Ectodermal cell (in vitro differentiated cells): ENCODE results near the gene ARL6IP6.

ENCODE experiments used
- H3K27ac ChIP-seq: 2 replicates; pipeline ENCODE4 v1.7.0; 2013; ENCODE audit warnings: mild to moderate bottlenecking, low read depth, low read length; ENCODE audit not compliant: insufficient read depth, poor library complexity, severe bottlenecking
- H3K27me3 ChIP-seq: 2 replicates; pipeline ENCODE4 v1.7.0; 2013; ENCODE audit warnings: mild to moderate bottlenecking, low read length; ENCODE audit not compliant: insufficient read depth, control insufficient read depth, poor library complexity, severe bottlenecking
- H3K36me3 ChIP-seq: one replicate; pipeline ENCODE4 v1.7.0; 2013; ENCODE audit warnings: low read length; ENCODE audit not compliant: control insufficient read depth, insufficient read depth
- H3K4me1 ChIP-seq: one replicate; pipeline ENCODE4 v1.7.0; 2013; ENCODE audit warnings: low read length; ENCODE audit not compliant: control insufficient read depth, insufficient read depth
- H3K4me3 ChIP-seq: 2 replicates; pipeline ENCODE4 v1.7.0; 2013; ENCODE audit warnings: low read depth, low read length, control low read depth; ENCODE audit not compliant: insufficient read depth
- H3K9me3 ChIP-seq: 2 replicates; pipeline ENCODE4 v1.7.0; 2013; ENCODE audit warnings: mild to moderate bottlenecking, low read length, moderate library complexity; ENCODE audit not compliant: control insufficient read depth
- WGBS, 2 experiments: methylation state at CpG; one replicate each; pipeline ENCODE4 v1.1.7; 2013; ENCODE audit warnings: missing lambda C conversion rate in 2 of 2; 5-methylcytosine and 5-hydroxymethylcytosine counted together

ARL6IP6 gene

DNA sequence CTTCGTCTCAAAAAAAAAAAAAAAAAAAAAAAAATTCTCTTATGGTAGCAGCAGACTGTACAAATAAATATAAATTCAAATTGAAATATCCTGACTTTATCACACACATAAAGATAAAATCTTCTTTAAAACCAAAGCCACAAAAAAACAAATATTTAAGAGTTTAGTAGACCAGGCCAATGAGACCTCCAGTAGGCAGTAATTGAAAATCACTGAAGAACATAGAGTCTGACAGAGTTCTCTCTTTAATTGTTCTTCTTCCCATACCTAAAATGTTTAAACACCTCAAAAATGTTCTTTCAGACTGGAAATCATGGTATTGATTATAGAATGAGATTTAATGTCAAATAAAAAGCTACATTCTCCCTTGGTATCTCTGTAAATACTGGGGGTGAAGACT, 21.9 kb upstream of the ARL6IP6 start:
- Histone ChIP-seq H3K27me3 (no peaks in the 10 kb centered on the region), H3K9me3 (no peaks in the 10 kb centered on the region), H3K27ac (no peak overlapping the region), H3K4me3 (no peak overlapping the region), H3K36me3 (peaks cover 5% of the 10 kb centered on the region), H3K4me1 (no peaks in the 10 kb centered on the region)
- no CpG with 5 or more reads among the region's 1 CpG for WGBS, 2 experiments

GRCh38 chr2:152701198-152701597, 17.2 kb upstream of the ARL6IP6 start:
- Histone ChIP-seq H3K27me3 (no peaks in the 10 kb centered on the region), H3K36me3 (peaks cover 30% of the 10 kb centered on the region), H3K27ac (no peak overlapping the region), H3K4me1 (no peaks in the 10 kb centered on the region), H3K4me3 (no peak overlapping the region), H3K9me3 (no peaks in the 10 kb centered on the region)
- 94 to 97% methylated on average over 7 of the region's 7 CpGs for WGBS, 2 experiments

DNA sequence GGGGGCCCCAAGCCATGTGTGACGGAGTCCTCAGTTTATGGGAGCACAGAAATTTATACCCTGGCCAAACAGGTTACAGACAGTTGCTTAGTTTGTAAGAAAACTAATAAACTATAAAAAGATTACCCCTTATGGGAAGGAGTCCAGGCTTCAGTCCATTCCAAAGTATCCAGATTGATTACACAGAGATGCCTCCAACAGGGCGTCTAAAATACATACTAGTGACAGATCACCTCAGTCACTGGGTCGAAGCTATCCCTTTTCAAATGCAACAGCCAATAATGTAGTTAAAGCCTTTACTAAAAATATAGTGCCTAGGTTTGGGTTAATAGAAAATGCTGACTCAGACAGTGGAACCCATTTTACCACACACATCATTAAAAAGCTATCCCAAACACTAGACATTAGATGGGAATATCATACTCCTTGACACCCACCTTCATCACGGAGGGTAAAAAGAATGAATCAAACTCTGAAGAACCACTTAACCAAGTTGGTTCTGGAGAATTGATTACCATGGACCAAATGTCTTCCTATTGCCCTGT, 11.9 kb upstream of the ARL6IP6 start:
- Histone ChIP-seq H3K4me1 (no peaks in the 10 kb centered on the region), H3K27me3 (no peaks in the 10 kb centered on the region), H3K9me3 (no peaks in the 10 kb centered on the region), H3K27ac (no peak overlapping the region), H3K4me3 (no peak overlapping the region), H3K36me3 (peaks cover 52% of the 10 kb centered on the region)
- WGBS, 2 experiments, result 92 to 96% methylated on average over 4 of the region's 4 CpGs

DNA sequence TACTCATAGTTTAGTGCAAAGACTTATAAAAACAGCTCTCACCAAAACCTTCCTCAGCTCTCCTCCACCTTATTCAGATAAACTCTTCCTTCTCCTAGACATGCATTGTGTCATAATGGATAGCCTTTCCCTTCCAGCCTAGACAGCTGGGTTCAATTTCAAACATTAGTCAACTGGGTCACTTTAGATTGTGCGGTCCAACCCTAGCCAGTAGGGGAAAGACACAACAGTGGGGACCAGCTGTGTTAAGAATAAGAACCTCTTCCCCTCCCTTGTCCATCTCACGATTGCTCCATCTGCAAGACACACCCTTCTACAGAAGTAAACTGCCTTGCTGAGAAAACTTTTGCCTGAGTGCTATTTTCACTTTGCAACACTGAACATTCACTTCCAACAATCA, 9.7 kb upstream of the ARL6IP6 start:
- WGBS, 2 experiments, result 97% methylated on average over 2 of the region's 2 CpGs
- Histone ChIP-seq H3K4me3 (no peak overlapping the region), H3K36me3 (peaks cover 46% of the 10 kb centered on the region), H3K4me1 (no peaks in the 10 kb centered on the region), H3K27ac (no peak overlapping the region), H3K27me3 (no peaks in the 10 kb centered on the region), H3K9me3 (no peaks in the 10 kb centered on the region)

GRCh38 chr2:152710713-152711112, 7.7 kb upstream of the ARL6IP6 start:
- Histone ChIP-seq H3K27ac (no peak overlapping the region), H3K36me3 (peaks cover 41% of the 10 kb centered on the region), H3K27me3 (no peaks in the 10 kb centered on the region), H3K4me3 (no peak overlapping the region), H3K4me1 (no peaks in the 10 kb centered on the region), H3K9me3 (no peaks in the 10 kb centered on the region)
- WGBS, 2 experiments, result 97 to 100% methylated on average over 1 to 2 of the region's 2 CpGs

DNA sequence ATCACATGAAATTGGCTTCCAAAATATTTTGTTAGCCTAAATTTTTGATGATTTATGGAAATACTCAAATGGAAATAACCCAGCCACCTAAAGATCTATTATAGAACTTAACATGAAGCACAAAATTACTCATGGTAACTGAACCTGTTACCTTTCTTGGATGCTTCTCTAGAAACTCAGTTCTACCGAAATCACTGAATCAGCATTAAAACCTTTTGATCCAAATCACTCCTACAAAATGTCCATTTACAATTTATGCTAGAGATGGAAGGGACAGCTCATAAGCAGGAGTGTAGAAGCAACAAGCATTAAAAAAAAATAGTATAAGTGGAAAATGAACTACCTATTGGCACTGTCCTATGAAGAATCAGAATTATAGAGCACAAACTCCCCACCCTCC, 3.3 kb upstream of the ARL6IP6 start:
- WGBS, 2 experiments, result 100% methylated on average over 1 of the region's 1 CpG
- Histone ChIP-seq H3K4me3 (no peak overlapping the region), H3K9me3 (no peaks in the 10 kb centered on the region), H3K36me3 (peaks cover 25% of the 10 kb centered on the region), H3K27me3 (no peaks in the 10 kb centered on the region), H3K4me1 (peaks cover 4% of the 10 kb centered on the region), H3K27ac (no peak overlapping the region)

DNA sequence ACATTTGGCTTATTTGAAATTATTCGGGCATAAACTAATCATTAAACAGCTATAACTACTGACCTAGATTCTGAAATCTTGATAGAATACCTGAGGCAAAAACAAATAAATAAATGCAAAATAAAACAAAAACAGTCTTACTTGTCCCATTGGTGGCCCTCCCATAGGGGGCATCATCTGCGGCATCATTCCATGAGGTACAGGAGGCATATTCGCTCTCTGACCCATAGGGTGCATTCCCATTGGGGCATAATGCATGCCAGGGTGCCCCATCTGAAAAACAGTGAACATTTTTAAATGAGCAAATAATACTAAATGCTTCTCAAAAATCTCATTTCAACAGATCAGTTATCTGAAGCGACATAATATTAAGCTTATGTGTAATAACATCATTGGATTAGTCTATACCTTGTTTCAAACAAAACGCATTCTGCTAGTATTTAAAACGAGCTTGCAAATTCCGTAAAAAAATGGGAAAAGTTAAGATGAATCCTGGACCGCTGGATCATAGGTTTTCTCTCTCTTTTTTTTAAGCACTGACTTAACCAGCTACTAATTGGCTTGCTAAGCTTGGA, 2.5 kb upstream of the ARL6IP6 start:
- H3K9me3 ChIP-seq, result no peaks in the 10 kb centered on the region
- H3K27ac ChIP-seq, result no peak overlapping the region
- peak overlapping the region; percentile 91 for H3K4me3 ChIP-seq
- no peaks in the 10 kb centered on the region for H3K27me3 ChIP-seq
- H3K4me1 ChIP-seq, result peaks cover 10% of the 10 kb centered on the region
- WGBS, 2 experiments, result 7 to 15% methylated on average over 6 to 7 of the region's 8 CpGs
- peaks cover 17% of the 10 kb centered on the region for H3K36me3 ChIP-seq

DNA sequence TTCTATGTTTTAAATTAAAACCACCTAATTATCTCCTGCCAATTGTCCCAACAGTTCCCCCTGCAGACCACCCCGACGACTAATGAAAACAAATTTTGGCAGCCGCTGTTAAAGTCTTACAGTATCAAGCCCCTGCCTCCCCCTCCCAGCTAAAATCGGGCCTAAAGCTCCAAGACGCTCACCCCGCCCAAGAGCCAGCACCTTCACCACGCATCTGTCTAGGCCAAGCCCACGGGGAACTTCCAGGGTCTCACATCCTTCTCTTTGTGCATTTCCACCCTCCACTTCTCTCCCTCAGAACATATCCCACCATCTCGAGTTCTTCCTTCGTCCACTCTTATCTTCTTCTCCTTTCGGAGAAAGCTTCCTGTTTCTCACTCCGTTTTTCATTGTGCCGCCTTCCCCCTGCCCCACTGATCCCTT, 1.6 kb upstream of the ARL6IP6 start:
- Histone ChIP-seq H3K9me3 (no peaks in the 10 kb centered on the region), H3K27me3 (no peaks in the 10 kb centered on the region), H3K36me3 (peaks cover 11% of the 10 kb centered on the region), H3K4me1 (peaks cover 10% of the 10 kb centered on the region), H3K27ac (peak overlapping the region; percentile 96), H3K4me3 (peak overlapping the region; percentile 91)
- WGBS, 2 experiments, result 0% methylated on average over 13 of the region's 13 CpGs

DNA sequence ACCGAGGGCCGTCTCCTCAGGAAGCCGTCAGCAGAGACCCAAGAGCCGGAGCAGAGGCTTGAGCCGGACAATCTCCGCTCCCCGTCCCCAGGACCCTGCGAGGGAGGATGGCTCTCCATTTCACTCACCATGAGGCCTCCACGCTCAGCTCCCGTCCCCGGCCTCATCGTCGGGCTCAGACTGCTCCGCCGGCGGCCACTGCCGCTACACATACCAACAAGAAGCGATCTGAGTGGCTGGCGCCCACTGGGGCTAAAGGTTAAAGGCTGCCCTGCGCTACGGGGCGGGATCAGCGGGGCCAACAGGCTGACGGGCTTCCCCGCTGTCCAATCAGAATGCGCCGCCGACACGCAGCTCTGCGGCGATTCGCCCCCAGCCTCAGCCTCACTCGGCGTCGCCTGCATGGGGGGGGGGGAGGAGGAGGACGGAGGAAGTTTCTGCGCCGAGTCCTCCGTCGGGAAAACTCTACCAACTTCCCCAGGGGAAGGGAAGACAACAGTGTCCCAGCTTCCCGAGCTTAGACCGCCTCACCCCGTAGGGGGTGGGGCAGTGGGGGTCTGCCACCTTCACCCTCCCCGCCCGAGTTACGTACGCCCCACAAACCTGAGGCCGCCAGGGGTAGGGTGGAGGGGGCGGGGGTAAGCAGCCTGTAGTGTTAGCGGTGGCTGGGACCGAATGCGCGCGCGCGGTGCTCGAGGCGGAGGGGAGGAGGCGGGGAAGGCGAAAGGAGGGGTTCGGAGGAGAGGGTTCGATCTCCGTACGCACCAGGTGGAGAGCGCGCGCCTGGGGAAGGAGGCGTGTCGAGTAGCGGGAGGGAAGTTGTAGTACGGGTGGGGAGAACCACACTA, 968 bp upstream of the ARL6IP6 start, which contains the start of gene PRPF40A:
TSS of gene PRPF40A (minus strand) at position 234 of the 848 bp plus-strand sequence. CDS start at position 212, 22 bp downstream.
- WGBS, 2 experiments, result 0% methylated on average over 66 to 68 of the region's 71 CpGs
- Histone ChIP-seq H3K4me1 (peaks cover 10% of the 10 kb centered on the region), H3K27ac (peak within 1 kb of the TSS; percentile 96), H3K9me3 (no peaks in the 10 kb centered on the region), H3K4me3 (peak within 1 kb of the TSS; percentile 91), H3K27me3 (no peaks in the 10 kb centered on the region), H3K36me3 (peaks cover 6% of the 10 kb centered on the region)

GRCh38 chr2:152718909-152719645, 657 bp downstream of the ARL6IP6 start:
- H3K4me3 ChIP-seq, result peak overlapping the region; percentile 91
- H3K27me3 ChIP-seq, result no peaks in the 10 kb centered on the region
- no peaks in the 10 kb centered on the region for H3K36me3 ChIP-seq
- WGBS, 2 experiments, result 1% methylated on average over 22 to 23 of the region's 23 CpGs
- peaks cover 10% of the 10 kb centered on the region for H3K4me1 ChIP-seq
- H3K9me3 ChIP-seq, result no peaks in the 10 kb centered on the region
- H3K27ac ChIP-seq, result peak overlapping the region; percentile 96
